CD4-positive, alpha-beta T cell treated with Interleukin-6 for 4 hours (primary cell): Measurements from ENCODE around the gene RBFOX1.

Experiments
- DNase-seq: peaks from one replicate; pipeline ENCODE4 v3.0.0-alpha.2; 2020; ENCODE audit warnings: mixed read lengths

Gene RBFOX1

DNA sequence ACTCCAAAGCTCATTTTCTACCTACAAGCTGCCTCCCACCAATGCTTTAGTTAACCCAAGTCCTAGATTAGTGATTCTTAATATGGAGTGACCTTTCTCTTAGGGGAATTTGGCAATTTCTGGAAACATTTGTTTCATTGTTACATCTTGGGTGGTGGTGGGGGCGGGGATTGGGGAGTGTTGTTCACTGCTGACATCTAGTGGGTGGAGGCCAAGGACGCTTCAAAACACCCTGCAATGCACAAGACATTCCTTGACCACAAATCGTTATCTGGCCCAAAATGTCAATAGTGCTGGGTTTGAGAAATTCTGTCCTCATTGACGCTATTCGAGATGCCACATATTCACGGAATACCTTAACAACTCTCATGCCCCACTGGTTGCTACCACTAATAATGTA lies 282.9 kb downstream of the RBFOX1 start:
- no peak for DNase-seq

DNA sequence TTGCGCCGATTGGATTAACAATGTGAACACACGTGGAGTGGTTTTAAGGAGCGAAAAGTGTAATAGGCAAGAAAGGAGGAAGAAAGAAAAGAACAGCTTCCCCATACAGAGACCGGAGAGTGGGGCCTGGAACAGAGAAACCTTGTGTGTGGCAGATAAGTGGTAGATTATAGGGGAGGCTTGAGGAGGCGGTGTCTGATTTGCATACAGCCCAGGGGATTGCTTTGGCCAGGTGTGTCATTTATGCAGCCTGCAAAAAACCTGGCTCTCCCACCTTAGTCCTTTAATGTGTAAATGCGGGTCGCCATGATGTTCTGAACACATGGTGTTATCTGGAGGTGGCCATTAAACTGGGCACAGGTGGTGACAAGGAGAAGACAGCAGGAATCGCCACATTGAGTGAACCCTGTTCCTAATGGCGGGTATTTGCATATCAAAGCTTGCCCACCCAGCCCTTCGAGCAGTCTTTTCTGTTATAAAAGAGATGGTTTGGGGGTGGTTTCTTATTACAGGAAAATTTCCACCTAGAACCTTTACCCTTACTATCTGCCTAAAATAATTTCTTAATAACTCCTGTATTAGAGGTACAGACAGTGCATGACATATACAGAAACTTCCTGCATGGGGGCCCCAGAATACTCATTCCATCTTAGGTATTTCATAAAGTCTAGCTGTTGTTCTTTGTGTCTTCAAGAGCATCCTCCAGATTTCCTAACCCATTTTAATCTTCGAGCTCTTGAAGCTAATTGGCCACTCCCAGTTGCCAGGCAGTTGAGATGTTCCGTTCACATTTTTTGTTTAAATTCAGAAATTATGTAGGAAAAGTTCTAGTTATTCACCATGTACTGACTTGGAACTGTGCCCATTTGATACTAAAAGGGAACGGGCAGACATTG lies 292.5 kb downstream of the RBFOX1 start:
- DNase-seq: no peak

DNA sequence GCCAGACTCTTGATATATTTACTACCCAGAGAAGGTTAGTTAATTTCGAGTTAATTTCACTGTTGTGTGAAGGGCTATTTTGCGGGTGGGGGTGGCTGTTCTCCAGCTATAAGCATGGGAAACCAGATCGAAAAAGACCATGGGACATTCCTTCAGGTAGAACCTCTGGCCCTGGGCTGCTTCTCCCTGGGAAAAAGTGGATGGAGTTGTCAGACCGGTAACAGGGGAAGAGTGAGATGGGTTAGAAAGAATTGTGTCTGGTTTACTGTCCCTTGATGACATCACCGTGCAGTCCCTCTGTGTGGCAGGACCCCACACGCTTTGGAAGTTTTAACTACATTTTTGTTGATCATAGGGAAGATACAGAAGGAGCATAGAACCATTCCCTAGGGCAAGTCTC lies 296.3 kb downstream of the RBFOX1 start:
- DNase-seq: no peak

DNA sequence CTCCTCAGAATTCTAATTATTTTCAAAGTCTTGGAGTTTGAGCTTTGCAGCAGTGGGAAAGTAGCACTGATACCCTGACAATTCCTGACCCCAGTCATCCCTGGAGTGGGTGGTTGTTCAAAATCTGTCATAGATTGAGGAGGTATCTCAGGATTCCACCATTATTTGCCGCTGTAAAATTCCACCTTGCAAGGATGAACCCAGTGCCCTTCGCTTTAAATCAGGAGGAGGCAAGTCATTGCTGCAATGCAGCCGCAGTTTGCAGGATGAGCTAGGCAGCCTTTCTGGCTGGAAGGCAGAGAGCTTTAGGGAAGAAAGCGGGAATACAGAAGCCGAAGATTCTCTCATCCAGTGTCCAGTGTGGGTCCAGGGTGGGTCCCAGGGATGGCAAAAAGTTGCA lies 296.9 kb downstream of the RBFOX1 start:
- DNase-seq: no peak

DNA sequence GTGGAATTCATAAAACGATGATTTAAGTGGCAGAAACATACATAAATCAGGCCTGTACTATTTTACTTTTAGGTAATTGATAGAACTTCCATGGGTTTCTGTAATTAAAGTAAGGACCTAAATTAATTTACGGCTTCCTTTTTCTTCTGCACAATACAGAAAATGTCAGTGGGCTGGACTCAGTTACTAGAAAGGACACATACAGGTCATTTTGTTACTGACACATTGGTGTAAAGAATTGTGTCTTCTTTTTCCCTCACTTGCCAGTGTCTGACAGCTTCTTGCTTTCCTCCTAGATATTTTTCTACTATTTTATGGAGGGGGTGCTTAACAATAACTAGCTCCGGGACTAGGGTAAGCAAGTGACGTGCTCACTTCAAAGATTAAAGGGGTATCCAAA lies 304.8 kb downstream of the RBFOX1 start:
- no peak for DNase-seq

DNA sequence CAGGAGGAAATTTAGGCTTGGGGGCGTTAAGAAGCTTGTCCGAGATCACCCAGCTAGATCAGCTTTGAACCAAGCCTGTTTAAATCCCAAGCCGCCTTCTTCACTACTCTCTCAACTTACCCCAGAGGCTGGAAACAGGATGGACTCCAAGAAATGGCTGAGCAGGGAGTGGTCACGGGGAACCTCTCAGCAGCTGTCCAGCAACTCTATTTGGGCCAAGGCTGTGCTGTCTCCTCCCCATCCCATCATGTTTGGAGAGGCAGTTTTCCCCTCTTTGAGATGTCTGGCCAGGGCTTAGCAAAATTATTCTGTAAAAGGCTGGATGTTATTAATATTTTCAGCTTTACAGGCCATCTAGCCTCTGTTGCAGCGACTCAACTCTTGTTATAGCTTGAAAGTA lies 305.7 kb downstream of the RBFOX1 start:
- DNase-seq: no peak

DNA sequence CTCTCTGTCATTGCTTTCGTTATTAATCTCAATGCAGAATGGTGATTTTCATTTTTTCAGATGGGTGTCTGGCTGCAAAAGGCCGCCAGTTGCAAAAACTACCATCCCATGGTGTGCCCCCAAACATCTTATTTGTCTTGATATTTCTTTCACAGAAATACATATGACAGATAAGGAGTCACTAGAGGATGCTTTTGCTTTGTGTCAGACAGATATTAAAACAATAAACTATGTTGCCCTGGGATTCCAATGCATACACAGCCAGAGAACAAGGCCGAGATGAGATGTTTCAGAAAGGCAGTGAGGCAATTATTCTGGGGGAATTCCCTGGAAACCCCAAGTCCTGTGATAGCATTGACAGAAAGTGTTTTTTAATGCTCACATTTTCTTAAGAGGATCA lies 307.7 kb downstream of the RBFOX1 start:
- no peak for DNase-seq

DNA sequence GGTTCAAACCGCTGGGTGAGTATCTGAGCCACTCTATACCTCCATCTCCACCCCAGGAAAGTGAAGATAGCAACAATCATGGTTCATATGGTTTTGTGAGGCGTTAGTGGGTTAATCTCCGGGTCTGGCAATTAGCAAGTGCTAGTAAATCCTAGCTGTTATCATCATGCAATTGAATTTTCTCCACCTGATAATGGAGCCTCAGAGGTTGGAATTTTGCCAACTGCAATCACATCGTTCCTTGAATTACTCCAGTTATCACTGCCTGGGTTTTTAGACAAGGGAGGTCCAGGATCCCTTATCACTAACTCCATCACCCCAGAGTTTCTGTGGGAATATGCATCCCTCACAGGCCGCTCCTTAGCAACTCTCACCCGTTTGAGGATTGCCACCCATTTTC lies 311.5 kb downstream of the RBFOX1 start:
- no peak for DNase-seq

DNA sequence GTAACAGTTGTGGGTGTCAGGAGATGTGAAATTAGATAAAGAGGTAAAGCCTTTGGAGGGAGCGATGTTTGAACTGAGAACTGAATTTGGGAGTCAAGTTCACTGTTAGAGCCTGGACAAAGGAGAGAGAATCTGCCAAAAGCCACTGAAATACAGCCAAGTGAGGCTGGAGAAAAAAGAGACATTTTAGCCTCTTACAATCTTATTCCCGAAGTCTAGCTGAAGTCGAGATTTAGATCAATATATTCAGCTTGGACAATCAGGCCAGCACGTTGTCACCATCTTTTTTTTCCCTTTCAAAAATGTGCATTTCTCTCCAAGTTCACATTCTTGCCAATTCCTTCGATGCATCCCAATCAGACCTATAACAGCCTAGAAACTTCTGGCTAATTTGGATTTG lies 312.2 kb downstream of the RBFOX1 start:
- DNase-seq: no peak

DNA sequence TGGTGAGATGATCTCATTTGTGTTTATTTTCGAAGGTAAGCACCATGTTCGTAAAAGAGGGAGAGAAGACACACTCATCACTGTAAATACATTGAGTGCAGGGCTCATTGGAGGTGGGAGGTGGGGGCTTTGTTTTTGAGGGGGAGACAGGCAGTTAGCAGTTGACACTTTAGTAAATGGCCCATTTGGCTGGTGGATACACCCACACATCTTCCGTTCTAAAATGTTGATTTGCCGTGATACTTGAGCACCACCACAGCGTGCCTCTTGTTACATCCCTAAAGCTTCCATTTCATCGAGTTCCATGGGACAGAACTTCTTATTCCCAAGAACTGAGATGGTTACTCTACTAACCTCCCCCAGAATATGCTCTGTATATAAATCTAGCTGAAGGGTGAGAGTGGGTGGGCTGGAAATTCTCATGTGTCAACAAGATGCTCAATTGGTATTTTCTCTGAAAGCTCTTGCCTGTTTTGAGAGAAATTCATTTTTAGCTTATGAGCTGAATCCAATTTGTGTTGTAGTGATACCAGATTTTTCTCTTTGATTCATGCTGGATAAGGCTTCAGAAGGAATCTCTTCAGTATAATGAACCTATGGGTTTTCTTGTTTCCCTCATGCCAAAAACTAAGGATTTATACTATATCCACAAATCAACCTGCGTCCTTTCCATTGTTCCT lies 314.3 kb downstream of the RBFOX1 start:
- DNase-seq: no peak

DNA sequence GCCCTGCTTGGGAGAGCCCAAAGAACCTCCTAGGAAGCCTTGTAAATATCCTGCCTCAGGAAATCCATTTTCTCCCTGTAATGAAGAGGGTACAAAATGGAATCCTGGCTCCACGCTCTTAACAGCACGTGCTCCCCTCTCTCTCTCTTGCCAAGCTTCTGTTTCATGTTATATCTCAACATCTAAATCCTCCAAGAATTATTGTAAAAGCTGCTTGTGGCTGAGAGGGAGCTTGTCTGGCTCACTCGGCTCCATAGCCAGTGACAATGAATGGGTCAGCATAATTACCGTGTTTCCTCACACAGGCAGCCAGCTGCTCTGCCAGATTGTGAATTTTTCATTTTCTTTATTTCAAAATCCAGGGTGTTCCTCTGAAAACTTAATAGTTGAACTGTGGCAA lies 317.8 kb downstream of the RBFOX1 start:
- DNase-seq: no peak

DNA sequence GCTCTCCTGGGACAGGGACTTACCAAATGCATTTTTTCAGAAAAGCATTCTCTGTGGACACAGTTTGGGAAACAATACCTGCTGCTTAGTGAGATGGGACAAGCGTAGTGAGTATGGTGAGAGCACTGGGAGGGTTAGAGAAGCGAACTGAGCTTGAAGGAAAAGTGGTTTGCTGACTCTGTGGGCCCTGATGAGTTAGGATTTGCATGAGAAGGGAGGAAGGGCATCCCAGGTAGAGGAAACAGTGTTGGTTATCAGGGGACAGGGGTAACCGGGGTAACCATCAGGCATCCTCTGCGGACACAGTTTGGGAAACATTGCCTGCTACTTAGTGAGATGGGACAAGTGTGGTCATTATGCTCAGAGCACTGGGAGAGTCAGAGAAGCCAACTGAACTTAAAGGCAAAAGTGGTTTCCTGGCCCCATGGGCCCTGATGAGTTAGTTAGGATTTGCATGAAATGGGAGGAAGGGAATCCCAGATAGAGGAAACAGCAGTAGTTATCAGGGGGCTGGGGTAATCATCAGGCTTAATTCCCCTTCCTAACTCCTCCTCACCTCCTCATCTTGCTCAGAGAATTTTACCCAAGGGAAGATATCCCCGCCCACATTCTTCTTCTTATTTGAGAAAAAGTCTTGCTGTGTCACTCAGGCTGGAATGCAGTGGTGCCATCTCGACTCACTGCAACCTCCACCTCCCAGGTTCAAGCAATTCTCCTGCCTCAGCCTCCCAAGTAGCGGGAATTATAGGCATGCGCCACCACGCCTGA lies 319.3 kb downstream of the RBFOX1 start:
- no peak for DNase-seq

DNA sequence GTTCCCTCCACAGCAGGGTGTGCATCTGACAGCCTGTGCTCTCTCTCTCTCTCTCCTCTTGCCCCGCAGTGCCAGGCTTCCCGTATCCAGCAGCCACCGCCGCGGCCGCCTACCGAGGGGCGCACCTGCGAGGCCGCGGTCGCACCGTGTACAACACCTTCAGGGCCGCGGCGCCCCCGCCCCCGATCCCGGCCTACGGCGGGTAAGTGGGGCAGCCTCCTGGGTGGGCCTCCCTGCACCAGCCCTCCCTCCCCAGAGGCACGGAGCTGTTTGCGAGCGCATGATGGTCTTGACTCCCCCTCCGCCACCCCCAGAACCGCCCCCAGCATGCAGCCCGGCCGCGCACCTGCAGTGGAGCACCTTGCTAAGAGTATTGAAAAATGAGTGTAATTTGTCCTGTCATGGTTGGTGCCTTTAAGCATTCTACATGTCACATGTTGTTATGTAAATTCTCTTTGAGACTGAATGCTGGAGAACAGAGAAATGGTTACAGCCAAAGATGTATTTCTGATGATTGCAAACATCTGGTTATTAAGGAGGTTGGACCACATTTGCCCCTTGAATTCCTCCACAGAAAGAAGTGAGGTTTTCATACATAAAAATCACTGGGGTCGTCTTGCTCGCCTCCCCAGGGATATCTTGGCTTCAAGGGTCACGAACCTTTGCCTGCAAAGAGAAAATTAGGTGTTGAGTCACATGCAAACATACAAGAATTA lies 321.3 kb downstream of the RBFOX1 start:
- DNase-seq: no peak

DNA sequence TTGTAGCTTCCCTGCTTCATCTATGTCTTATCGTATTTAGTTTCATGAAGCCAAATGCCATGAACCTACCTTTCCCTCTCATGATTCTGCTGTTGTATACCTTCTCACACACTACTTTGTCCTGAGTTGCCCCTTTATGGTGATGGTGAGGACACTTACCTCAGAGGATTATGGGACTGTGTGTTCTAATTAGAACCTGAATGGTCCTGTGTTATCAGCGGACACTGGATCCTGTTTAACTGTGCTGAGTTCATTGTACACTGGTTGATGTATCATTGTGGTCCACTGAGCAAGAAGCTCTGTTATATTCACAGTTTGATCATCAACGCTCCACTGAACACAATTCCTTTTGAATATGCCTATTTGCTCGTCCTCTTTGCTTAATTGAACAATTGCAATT lies 343.0 kb downstream of the RBFOX1 start:
- DNase-seq: no peak

DNA sequence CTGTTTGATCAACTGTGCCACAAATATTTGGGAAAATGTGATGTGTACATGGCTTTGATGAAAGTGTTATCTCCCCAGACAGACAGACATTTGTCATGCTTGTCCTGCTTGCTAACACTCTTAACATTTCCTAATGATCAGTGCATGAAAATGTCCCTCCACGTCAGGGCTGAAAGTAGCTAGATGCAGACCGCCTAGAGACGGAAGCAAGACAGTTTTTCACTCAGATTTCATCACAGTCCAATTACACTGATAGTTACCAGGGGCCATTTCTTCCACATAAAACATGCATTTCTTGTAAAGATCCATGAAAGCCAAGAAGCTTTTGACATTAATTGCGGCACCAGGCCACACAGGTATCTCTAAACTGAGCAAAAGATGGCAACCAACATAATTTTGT lies 347.7 kb downstream of the RBFOX1 start:
- DNase-seq: no peak

DNA sequence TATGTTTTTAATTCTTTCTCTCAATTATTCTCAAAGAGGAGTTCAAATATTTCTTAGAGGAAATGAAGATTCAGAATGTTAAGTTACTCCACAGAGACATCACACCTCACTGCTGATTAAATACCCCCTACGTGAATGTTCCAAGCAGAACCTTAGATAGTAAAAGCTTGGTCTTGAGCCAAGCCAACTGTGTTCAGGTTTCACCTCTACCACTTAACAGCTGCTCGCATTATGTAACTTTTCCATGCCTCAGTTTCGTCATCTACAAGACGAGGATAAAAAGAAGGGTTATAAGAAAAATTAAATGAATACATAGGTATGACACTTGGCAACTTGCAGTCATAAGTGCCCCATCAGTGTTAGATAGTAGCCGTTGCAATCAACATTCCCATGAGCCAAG lies 356.2 kb downstream of the RBFOX1 start:
- DNase-seq: no peak

DNA sequence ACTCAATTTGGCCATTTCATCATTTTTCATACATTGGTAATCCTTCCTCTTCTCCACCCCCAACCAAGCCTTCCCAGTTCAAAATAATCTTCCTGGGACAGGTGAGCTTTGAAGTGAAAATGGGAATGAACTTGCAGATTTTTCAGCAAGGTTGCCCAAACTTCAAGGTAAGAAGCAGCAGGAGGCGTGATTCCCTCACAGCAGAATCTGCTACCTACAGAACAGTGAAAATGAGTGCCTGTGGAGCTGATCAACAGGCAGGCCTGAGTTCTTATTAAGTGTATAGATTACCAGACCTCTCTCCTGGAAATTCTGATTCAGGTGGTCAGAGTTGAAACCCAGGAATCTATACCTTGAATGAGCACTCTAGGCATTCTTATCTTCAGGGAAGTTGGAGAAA lies 356.6 kb downstream of the RBFOX1 start:
- DNase-seq: no peak

DNA sequence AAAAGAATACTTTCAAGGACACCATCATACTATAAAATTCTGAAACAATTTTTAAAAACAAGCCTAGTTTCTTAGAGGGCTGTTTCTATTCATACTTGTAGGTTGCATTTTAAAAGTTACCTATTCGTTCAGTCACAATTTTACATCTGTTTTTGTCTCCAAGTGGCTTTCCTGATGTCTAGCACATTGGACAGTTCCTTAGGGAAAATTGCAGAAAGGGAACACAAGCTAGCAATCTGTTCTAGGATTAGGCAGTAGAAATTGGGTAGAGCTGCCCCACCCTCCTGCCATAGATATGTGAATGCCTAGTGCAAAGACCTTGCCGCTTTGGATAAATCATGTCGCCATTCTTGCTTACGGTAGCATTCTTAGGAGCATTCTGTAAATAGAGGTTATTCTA lies 358.9 kb downstream of the RBFOX1 start:
- no peak for DNase-seq

DNA sequence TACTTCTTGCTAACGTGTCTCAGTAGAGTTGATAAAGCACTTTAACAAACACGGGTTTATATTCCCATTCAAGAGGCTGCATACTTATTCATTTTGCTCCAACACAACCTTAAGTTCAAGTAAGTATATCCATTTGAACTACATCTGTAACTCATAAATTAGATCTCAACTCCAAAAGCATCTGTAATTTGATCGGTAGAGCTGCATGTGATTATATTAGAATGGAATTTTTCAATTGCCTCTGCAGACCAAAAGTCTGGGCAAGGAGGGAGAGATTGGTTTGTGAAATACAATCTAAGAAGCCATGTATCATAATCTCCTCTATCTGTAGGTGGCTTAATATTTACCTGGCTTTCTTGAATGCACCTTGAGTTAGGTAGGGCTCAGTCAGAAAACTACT lies 371.0 kb downstream of the RBFOX1 start:
- no peak for DNase-seq

DNA sequence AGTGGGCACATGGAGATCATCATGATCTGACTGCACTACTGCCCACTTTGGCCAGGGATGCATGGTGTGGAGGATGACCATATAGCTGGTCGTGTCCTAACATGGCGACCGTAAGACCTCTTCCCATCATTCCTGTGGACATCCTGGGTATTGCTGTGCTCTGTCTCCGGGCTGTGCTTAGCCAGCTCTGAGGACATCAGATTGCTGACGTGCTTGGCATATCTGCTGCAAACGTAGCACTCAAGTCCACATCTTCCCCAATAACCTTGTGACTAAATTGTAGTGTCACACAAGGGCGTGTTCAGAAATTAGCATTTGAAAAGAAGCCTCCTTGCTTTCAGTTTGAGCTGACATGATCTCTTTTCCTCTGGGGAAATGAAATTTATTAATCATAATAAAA lies 373.2 kb downstream of the RBFOX1 start:
- DNase-seq: no peak

DNA sequence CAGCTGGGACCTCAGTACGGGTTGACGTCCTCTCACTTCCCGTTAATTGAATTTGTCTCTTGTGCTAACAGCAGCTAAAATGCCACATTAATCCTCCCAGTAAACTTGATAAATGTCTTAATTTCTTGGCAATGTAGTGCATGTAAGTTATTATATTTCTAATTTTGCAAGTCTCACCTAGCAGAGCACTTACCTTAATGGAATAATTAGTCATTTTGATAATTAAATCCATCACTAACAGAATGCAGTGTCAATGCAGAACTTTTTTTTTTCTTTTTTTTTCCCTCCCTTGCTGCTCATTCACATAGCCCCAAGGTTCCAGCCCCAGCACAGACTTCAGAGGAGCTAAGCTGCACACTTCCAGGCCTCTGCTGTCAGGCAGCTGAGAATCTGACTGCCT lies 376.5 kb downstream of the RBFOX1 start:
- no peak for DNase-seq

DNA sequence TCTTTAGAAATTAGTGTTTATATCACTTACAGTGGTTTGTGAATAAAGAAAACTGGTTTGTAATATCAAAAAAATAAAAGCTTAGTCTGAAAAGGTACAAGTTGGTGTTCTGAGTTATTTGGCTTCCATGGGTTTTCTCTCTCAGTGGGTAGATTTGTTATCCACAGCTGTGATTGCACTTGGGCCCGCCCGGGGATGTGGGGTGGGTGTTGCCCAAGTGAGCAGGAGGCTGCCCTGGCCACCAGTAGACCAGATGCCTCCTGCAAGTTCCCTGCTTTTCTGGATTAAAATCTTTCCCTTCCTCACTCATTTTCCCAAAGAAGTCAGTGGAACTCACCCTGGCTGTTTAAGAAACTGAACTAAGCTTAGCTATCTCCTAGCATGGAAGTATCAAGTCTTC lies 380.6 kb downstream of the RBFOX1 start:
- DNase-seq: no peak

DNA sequence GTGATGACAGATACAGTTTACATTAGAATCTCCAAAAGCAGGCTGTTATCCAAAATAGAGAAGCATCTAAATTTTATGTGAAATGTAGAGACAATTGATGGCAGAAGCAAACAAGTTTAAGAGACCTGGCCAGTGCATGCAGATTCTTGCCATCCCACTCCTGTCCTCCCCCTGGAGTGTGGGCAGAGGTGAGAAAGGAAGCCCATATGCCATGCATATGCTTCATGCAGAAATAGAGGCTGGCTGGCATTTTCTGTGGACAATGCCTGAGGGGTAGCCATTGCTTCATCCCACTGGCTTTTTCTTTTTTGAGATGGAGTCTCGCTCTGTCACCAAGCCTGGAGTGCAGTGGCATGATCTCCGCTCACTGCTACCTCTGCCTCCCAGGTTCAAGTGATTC lies 382.1 kb downstream of the RBFOX1 start:
- no peak for DNase-seq
